Measurements from ENCODE around the gene FLRT2.

DNA sequence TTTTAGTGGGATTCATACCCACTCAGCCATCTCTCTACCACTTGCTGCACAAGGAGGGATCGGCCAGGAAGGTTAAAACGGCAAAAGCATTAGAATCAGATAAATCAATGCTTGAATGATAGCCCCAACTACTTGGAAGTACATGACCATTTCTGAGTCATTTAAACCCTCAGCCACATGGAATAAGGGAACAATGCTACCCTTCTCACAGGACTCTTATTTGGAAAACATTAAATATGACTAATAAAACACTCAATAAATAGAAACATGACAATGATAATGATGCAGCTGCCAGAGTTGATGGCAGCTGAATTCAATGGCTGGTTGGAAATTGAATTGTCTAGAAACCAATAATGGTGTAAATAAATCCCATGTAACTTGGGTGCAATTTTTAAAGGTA is 165.4 kb downstream of the FLRT2 start:
- TF ChIP-seq EP300 (IDR thresholded peaks at IDR 0.05; ENCODE audit: borderline replicate concordance in 1 of 2, control insufficient read depth in 1 of 2, low read depth in 2 of 2, low read length in 2 of 2) = no peak
- no peak for TF ChIP-seq EZH2 (IDR thresholded peaks at IDR 0.05; ENCODE audit: borderline replicate concordance, control insufficient read depth, low read depth, low read length)

Measured in GM12878 (cell line).